ENCODE results near the gene SLC6A19. TPM values are rescaled to one million over a fixed set of nuclear protein-coding genes. Genes with fewer than 3 reads are reported as not detected.

Gene SLC6A19
- total and polyA plus RNA-seq, 9 of the 15 experiments (the other 6 are each of a cell fraction or from before 2014, with no cell fraction given) = 0.03 to 1.6 (median 0.59) TPM

- Histone ChIP-seq H3K36me3 (ENCODE audit: control insufficient read depth, insufficient read depth, low read length) (no peaks in the 10 kb centered on the region), H3K27ac (ENCODE audit: extremely low read depth, low read depth, low read length) (no peak overlapping the region), H3K27me3 (ENCODE audit: control insufficient read depth in 2 of 2, insufficient read depth in 2 of 2, low read length in 2 of 2) (peaks cover 13 to 49% of the 10 kb centered on the region in 2 experiments), H3K4me2 (ENCODE audit: insufficient read depth, low read length) (no peak overlapping the region), H3K9me1 (ENCODE audit: control insufficient read depth, insufficient read depth, low read length) (no peaks in the 10 kb centered on the region), H2AFZ (ENCODE audit: low read depth, low read length) (no peak overlapping the region), H4K20me1 (replicated peaks; ENCODE audit: control insufficient read depth, insufficient read depth, low read length) (peaks cover 5% of the 10 kb centered on the region; the same call in 1 of the 2 replicates), H3K9me3 (replicated peaks; ENCODE audit: control insufficient read depth, insufficient read depth, low read depth, low read length) (no peaks in the 10 kb centered on the region), H3K79me2 (ENCODE audit: control insufficient read depth, insufficient read depth, low read length) (no peaks in the 10 kb centered on the region), H3K4me1 (replicated peaks in 1 of 2; ENCODE audit: control insufficient read depth in 2 of 2, insufficient read depth in 2 of 2, low read length in 2 of 2) (peaks cover 0 to 30% of the 10 kb centered on the region in 2 experiments; a peak in 1 of 5 replicates), H3K9ac (ENCODE audit: insufficient read depth in 1 of 2, low read depth in 2 of 2, low read length in 2 of 2) (no peak overlapping the region), H3K4me3 (no peak overlapping the region)
- ChIA-PET CTCF (ENCODE audit: low intra/inter-chr PET ratio) (no interaction called here), POLR2A (no interaction called here)
- FAIRE-seq (no peak), DNase-seq (ENCODE audit: extremely low read depth in 1 of 4, low spot score in 3 of 4) (no peak), ATAC-seq (no peak)
- WGBS (ENCODE audit: insufficient coverage, low coverage, missing lambda C conversion rate) = 48% methylated on average over 17 of the region's 20 CpGs
- intact Hi-C loops (cut with micrococcal nuclease) = no loop called here
- in situ Hi-C loops (cut with MboI) = no loop called here
- no peak for TF ChIP-seq E4F1 (CRISPR knock-in tag; IDR thresholded peaks at IDR 0.05; ENCODE audit: borderline replicate concordance)
- TF ChIP-seq RAD51 (IDR thresholded peaks at IDR 0.05; ENCODE audit: borderline replicate concordance, low read depth) = no peak
- no peak for TF ChIP-seq STAT5B (CRISPR knock-in tag; IDR thresholded peaks at IDR 0.05)
- TF ChIP-seq HOMEZ (CRISPR knock-in tag; IDR thresholded peaks at IDR 0.05) = no peak
- TF ChIP-seq TRIM24 (IDR thresholded peaks at IDR 0.05) = no peak
- TF ChIP-seq USF1 (CRISPR knock-in tag; IDR thresholded peaks at IDR 0.05) = 0 out of 2 replicates have a peak, but pooled peaks have one; percentile 13
- TF ChIP-seq ZEB2 (IDR thresholded peaks at IDR 0.05) = no peak
- TF ChIP-seq MAFF (IDR thresholded peaks at IDR 0.05; ENCODE audit: low read length) = no peak
- no TSS peak for BruUV-seq (replicated peaks)
These were observed 72.3 kb downstream of the SLC6A19 start for GRCh38 chr5:1273745-1274144.

Data from K562 (cell line).